ENCODE data around the gene CIITA.

The CIITA gene

GRCh38 chr16:10849736-10850477, 27.1 kb upstream of the CIITA start:
- in situ Hi-C loops (cut with HindIII; ENCODE audit: low sequenced_read_pairs) = no loop called here

DNA sequence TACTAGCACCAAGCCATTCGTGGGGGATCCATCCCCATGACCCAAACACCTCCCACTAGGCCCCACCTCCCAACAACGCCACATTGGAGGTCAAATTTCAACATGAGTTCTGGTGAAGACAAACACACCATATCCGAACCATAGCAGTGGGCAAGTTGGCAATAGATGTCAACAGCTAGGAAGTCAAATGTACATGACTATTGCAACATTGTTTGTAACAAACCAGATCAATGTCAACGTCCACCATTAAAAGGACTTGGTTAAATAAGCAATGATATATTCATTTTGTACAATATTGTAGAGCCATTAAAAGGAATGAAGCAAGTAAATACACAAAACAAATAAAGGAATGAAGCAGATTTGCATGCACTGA, 26.5 kb upstream of the CIITA start:
- in situ Hi-C loops (cut with HindIII; ENCODE audit: low sequenced_read_pairs) = no loop called here

- in situ Hi-C loops (cut with HindIII; ENCODE audit: low sequenced_read_pairs) = no loop called here
Observed at GRCh38 chr16:10851512-10851911, 25.5 kb upstream of the CIITA start.

DNA sequence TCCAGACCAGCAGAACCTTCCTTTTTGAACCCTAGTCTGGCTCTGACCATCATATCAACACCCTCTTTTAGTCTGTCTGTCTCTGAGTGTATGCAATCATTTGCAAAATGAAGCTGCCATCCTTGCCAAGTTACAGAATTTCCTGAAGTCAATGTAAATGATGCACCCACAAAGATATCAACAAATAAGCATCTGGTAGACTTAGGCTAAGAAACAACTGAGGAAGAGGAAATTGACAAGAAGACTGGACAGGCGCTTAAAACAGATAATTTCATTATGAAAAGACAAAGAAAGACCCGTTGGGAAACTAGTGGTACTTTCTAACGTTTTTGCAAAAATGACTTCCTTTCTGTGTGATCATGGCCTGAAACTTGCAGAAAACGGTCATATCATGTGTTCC, 24.7 kb upstream of the CIITA start:
- in situ Hi-C loops (cut with HindIII; ENCODE audit: low sequenced_read_pairs) = no loop called here

- in situ Hi-C loops (cut with HindIII; ENCODE audit: low sequenced_read_pairs) = no loop called here
Observed at GRCh38 chr16:10852948-10853347, 24.1 kb upstream of the CIITA start.

DNA sequence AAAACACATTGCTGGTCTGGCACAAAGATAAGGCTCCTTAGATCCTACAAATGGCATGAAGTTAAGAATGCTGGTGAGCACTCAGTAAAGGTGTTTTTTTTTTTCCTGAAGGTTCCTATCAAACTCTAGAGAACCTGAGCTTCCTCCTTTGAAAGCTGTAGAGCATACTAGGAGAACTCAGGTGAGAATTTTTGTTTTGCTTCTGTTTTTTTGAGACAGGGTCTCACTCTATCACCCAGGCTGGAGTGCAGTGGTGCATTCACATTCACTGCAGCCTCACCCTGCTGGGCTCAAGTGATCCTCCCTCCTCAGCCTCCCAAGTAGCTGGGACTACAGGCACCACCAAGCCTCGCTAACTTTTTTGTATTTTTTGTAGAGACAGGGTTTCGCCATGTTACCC, 21.0 kb upstream of the CIITA start:
- in situ Hi-C loops (cut with HindIII; ENCODE audit: low sequenced_read_pairs) = no loop called here

DNA sequence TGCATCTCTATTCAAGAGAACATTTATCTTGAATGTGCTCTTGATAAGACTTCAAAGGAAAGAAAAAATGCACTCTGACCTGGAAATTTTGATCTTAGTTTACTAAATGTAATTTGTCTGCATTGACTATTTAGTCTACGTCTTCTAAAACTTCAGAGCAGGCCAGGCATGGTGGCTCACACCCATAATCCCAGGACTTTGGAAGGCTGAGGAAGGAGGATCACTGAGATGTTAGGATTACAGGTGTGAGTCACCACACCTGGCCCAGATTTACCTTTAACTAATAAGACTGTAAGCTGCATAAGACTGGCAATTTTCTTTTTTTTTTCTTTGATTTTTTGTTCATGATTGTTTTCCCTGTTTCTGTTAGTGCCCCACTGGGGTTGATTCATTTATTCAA, 18.8 kb upstream of the CIITA start:
- in situ Hi-C loops (cut with HindIII; ENCODE audit: low sequenced_read_pairs) = no loop called here

GRCh38 chr16:10859020-10859419, 18.0 kb upstream of the CIITA start:
- in situ Hi-C loops (cut with HindIII; ENCODE audit: low sequenced_read_pairs) = no loop called here

DNA sequence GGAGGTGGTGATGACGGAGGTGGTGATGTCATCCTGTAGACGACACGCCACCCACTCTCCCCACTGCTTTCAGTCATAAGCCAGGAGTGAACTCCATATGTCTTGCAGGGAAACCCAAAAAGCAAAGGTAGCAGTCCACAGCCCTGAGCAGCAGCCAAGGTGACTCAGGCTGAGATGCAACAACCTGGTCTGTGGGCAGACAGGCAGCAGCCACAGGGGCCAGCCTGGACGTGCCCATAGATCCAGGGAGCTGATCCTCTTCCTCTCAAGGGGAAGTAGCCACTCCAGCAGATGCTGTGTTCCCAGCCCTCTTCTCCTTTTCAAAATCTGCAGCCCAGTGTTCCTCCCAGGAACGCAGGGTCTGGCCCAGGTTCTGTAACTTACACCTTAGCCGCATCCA, 17.3 kb upstream of the CIITA start:
- in situ Hi-C loops (cut with HindIII; ENCODE audit: low sequenced_read_pairs) = loop anchor here (10.0 kb wide), 1 partner anchor 325 kb away; no protein-coding TSS in a partner anchor

- in situ Hi-C loops (cut with HindIII; ENCODE audit: low sequenced_read_pairs) = loop anchor here (10.0 kb wide), 1 partner anchor 328 kb away; no protein-coding TSS in a partner anchor
Observed at GRCh38 chr16:10862438-10862837, 14.6 kb upstream of the CIITA start.

- in situ Hi-C loops (cut with HindIII; ENCODE audit: low sequenced_read_pairs) = loop anchor here (10.0 kb wide), 1 partner anchor 331 kb away; no protein-coding TSS in a partner anchor
Observed at GRCh38 chr16:10865991-10866966, 10.7 kb upstream of the CIITA start.

GRCh38 chr16:10867199-10867598, 9.8 kb upstream of the CIITA start:
- in situ Hi-C loops (cut with HindIII; ENCODE audit: low sequenced_read_pairs) = loop anchor here (10.0 kb wide), 1 partner anchor 332 kb away; no protein-coding TSS in a partner anchor

- in situ Hi-C loops (cut with HindIII; ENCODE audit: low sequenced_read_pairs) = loop anchor here (10.0 kb wide), 1 partner anchor 333 kb away; no protein-coding TSS in a partner anchor
Observed at GRCh38 chr16:10868104-10868595, 8.9 kb upstream of the CIITA start.

DNA sequence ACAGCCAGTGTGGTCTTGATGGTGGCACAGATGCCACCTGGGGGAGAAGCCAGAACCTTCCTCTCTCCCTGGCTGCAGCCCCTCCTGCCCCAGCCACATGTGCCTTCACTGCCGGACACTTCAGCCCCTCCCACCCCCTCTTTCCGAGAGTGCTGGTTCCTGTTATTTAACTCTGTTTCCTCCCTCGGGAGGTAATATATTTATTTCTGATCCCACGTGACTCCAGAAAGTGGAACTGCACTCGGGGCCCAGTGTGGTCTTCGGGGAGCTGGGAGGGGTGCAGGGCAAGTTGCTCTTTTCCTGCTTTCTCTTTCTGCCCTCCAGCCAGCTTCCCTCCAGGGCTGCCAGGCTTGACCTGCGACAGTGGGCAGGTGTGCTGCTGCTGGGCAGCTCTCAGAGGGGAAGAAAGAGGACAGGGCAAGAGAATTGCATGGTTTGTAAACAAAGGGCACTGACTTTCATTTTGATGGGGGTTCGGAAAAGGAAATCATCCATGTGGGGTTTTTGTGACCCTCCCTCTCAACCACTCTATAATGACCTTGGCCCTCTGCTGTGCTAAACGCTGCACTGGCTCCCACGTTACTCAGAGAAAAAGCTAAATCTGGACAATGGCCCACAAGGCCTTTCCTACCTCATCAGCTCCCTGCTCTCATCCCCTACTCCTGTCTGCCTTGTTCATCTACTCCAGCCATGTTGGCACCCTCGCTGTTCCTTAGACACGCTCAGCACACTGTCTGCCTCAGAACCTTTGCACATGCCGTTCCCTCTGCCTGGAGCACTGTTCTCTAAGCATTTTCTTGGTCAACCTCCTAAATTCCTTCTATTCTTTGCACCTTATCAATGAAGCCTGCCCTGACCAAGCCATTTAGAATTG, 8.2 kb upstream of the CIITA start:
- in situ Hi-C loops (cut with HindIII; ENCODE audit: low sequenced_read_pairs) = loop anchor here (10.0 kb wide), 1 partner anchor 334 kb away; no protein-coding TSS in a partner anchor

DNA sequence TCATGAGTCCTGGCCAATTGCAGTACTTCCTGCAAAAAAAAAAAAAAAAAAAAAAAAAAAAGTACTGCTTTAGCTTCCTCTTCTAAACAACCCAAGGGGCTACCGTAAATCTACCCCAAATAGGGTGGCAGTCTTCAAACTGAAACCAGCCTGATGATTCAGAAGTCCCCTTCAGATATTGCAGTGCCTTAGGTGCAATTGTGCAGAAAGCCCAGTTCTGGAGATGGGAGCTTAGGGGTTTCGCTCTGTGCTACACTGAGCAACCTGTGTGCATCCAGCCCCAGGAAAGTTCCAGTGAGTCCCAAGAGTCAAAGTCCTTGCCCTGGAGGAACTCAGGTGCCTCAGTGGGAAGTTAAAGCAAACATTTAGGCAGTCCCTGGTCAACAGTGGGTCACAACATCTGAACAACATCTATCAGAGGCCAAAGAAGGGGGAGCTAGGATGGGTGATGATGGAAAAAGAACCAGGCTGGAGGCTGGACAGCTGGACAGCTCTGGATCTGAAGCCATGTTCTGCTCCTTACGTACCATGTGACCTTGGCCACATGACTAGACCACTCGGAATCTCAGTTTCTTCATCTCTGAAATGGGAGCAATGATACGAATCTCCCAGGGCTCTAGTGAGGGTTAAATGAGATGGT, 6.7 kb upstream of the CIITA start:
- in situ Hi-C loops (cut with HindIII; ENCODE audit: low sequenced_read_pairs) = no loop called here

GRCh38 chr16:10870808-10871156, 6.2 kb upstream of the CIITA start:
- in situ Hi-C loops (cut with HindIII; ENCODE audit: low sequenced_read_pairs) = no loop called here

- in situ Hi-C loops (cut with HindIII; ENCODE audit: low sequenced_read_pairs) = no loop called here
Observed at GRCh38 chr16:10871157-10871991, 5.6 kb upstream of the CIITA start.

DNA sequence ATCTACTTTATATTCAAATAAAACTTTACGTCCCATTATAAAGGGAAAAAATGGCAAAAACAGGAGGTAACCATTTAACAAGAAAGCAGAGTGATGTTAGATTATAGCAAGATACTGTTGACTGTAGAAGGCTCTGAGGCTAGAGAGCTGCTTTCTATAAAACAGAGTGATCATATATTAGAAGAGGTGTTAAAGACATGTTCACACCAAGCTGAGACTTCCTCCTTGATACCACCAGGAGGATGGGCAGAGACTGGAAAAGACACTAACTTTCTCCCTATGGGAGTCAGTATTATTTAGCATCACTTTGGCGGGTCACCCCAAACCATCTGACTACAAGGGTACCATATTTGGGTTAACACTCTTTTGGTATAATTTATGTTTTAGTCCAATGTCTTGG, 687 bp upstream of the CIITA start:
- in situ Hi-C loops (cut with HindIII; ENCODE audit: low sequenced_read_pairs) = no loop called here

DNA sequence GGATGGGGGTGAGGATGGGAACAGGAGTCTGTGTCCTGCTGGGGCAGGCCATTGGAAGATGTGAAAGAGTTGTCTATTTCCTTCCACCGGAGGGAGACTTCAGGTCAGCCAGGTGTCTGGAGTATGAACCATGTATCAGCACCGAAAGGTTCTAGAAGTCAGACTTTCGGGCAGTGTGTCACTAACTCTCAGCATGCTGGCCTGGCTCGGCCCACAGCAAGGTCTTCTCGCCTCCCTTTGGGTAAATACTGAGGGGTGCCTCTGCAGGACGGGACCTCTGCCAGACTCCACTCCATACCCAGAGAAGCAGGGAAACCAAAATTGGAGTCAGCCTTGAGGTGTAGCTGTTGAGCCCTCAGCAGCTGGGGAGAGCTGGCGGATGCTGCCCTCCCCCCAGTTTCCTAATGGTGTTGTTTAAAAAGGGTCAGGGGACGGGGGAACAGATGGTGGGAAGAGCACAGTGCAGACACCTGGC, 507 bp downstream of the CIITA start:
- in situ Hi-C loops (cut with HindIII; ENCODE audit: low sequenced_read_pairs) = no loop called here

All from endothelial cell of hepatic sinusoid (primary cell).